Retina (tissue), 1 donor: ENCODE data around the gene AFF4.

Experiments
- DNase-seq: peaks from one replicate; pipeline ENCODE4 v3.0.0-alpha.2; 2016

Gene AFF4

DNA sequence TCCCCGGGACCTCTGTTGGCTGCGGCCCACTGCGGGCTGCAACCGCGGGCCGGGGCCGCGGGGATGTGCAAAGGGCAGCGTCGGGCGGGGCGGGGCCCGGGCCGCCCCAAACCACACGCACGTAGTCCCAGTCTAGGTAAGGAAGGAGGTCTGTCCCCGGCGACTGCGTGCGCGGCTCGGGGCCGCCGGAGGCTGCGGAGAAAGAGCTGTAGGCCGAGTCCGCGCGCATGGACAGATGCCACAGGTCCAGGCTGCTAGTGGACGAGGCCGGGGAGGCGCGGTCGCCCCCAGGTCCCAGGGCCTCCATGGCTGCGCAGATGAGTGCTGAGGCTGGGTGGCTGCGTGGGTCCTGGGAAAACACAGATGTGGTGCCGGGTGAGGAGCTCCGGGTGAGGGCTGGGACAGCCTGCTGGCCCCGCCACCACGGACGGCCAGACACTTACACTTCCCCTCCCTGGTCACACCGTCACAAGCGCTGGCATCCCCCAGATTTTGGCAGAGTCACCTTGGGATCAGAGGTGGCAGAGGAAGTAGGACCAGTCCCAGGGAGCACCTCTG lies 137.5 kb downstream of the AFF4 start:
- peak; percentile 73 for DNase-seq
